HCT116 (cell line): ENCODE results near the gene CXCL13. TPM values are rescaled to one million over a fixed set of nuclear protein-coding genes. Genes with fewer than 3 reads are reported as not detected.

Source experiments
- ATAC-seq: fragments of 200-7000 bp; cut with Tn5 transposase; 2 replicates; pipeline ENCODE4 v1.9.1; 2020; ENCODE audit warnings: mild to moderate bottlenecking, moderate library complexity
- BruUV-seq: library from RNA; stranded (reverse); fragments of 400-500 nt; replicated peaks from 2 replicates; lab custom pipeline; 2021; lab: Mats Ljungman, UMichigan
- CTCF ChIA-PET: fragments of 300-600 bp; sonication (Branson Sonifier 250); formaldehyde crosslinking; loops from one replicate; lab custom pipeline; 2021; ENCODE audit warnings: antibody characterized with exemption; lab: Charles Lee
- POLR2A ChIA-PET: fragments of 300-600, 350-600 bp; sonication (Branson Sonifier 250); formaldehyde crosslinking; loops from one replicate; lab custom pipeline; 2021; ENCODE audit warnings: antibody characterized with exemption; lab: Charles Lee
- RAD21 ChIA-PET, 2 experiments: fragments of 300-600 bp; sonication (Branson Sonifier 250); formaldehyde crosslinking; loops; one replicate each; lab custom pipeline; 2023; ENCODE audit warnings: low total read pairs in 2 of 2; ENCODE audit not compliant: uncharacterized antibody in 2 of 2, unreplicated experiment in 2 of 2, low non-redundant PET in 1 of 2; lab: Charles Lee
- DNase-seq: peaks from one replicate; pipeline ENCODE4 v3.0.0-alpha.2; 2010; ENCODE audit warnings: low read depth, low spot score
- H2AFZ ChIP-seq: fragments of 200-600 bp; shearing (Covaris generic), sonication (generic); 2 replicates; pipeline ENCODE4 v1.6.1; 2017; ENCODE audit warnings: low read depth, mixed run types, mixed read lengths, antibody characterized with exemption, low read length; ENCODE audit not compliant: poor library complexity, severe bottlenecking
- H3K27ac ChIP-seq: 2 replicates; pipeline ENCODE4 v1.5.1; 2012; ENCODE audit warnings: low read depth, low read length
- H3K27me3 ChIP-seq: fragments of 200-600 bp; sonication (generic); 2 replicates; pipeline ENCODE4 v1.6.1; 2016; ENCODE audit warnings: mixed run types, low read length, mixed read lengths; ENCODE audit not compliant: insufficient read depth
- H3K36me3 ChIP-seq, 2 experiments: fragments of 200-500 bp in 1 of 2; fragments of 200-600 bp in 1 of 2; sonication (Bioruptor generic) in 1 of 2; sonication (generic) in 1 of 2; 2 replicates each; pipeline versions ENCODE4 v1.5.1 to v1.6.1; 2014 to 2016; ENCODE audit warnings: low read length in 2 of 2, inconsistent platforms in 1 of 2, mixed read lengths in 1 of 2, mixed run types in 1 of 2; ENCODE audit not compliant: insufficient read depth in 2 of 2, control insufficient read depth in 1 of 2
- H3K4me1 ChIP-seq, 2 experiments: fragments of 200-600 bp in 1 of 2; sonication (generic) in 1 of 2; 2 replicates each; pipeline versions ENCODE4 v1.5.1 to v1.6.1; 2012 to 2017; ENCODE audit warnings: low read length in 2 of 2, inconsistent platforms in 1 of 2, mild to moderate bottlenecking in 1 of 2, mixed read lengths in 1 of 2, mixed run types in 1 of 2, moderate library complexity in 1 of 2; ENCODE audit not compliant: insufficient read depth in 2 of 2, control insufficient read depth in 1 of 2
- H3K4me2 ChIP-seq: fragments of 200-600 bp; sonication (generic); 2 replicates; pipeline ENCODE4 v1.6.1; 2017; ENCODE audit warnings: mixed run types, low read length, mixed read lengths
- H3K4me3 ChIP-seq, 2 experiments: fragments of 200-600 bp in 1 of 2; sonication (generic) in 1 of 2; replicated peaks in 1 of 2; 2 replicates each; pipeline ENCODE4 v1.5.1; 2011 to 2016; ENCODE audit warnings: low read length in 2 of 2, control low read depth in 1 of 2, low read depth in 1 of 2, mild to moderate bottlenecking in 1 of 2, mixed read lengths in 1 of 2, mixed run types in 1 of 2
- H3K79me2 ChIP-seq: fragments of 200-600 bp; sonication (generic); 2 replicates; pipeline ENCODE4 v1.6.1; 2017; ENCODE audit warnings: mild to moderate bottlenecking, mixed run types, low read length, moderate library complexity, mixed read lengths; ENCODE audit not compliant: insufficient read depth
- H3K9ac ChIP-seq: fragments of 200-600 bp; sonication (generic); 2 replicates; pipeline ENCODE4 v1.6.1; 2016; ENCODE audit warnings: low read length, mixed read lengths
- H3K9me2 ChIP-seq: fragments of 200-600 bp; sonication (generic), shearing (Covaris generic); 2 replicates; pipeline ENCODE4 v1.6.1; 2017; ENCODE audit warnings: mixed run types, mild to moderate bottlenecking, moderate library complexity; ENCODE audit not compliant: insufficient read depth
- H3K9me3 ChIP-seq, 2 experiments: fragments of 200-500 bp in 1 of 2; fragments of 200-600 bp in 1 of 2; sonication (Bioruptor generic) in 1 of 2; sonication (generic) in 1 of 2; 2 replicates each; pipeline ENCODE4 v1.6.1; 2014 to 2017; ENCODE audit warnings: low read length in 2 of 2, mixed read lengths in 2 of 2, inconsistent platforms in 1 of 2, low read depth in 1 of 2, mild to moderate bottlenecking in 1 of 2, mixed run types in 1 of 2, moderate library complexity in 1 of 2; ENCODE audit not compliant: control insufficient read depth in 1 of 2, insufficient read depth in 1 of 2
- H4K20me1 ChIP-seq: fragments of 200-600 bp; sonication (generic), shearing (Covaris generic); 2 replicates; pipeline ENCODE4 v1.6.1; 2017; ENCODE audit warnings: mixed run types, mild to moderate bottlenecking, moderate library complexity; ENCODE audit not compliant: insufficient read depth
- ATF3 ChIP-seq: IDR thresholded peaks from 2 replicates; pipeline ENCODE4 v1.6.1; 2012
- CBX3 ChIP-seq: IDR thresholded peaks from 2 replicates; pipeline ENCODE4 v1.6.1; 2012; ENCODE audit warnings: low read depth
- CEBPB ChIP-seq: IDR thresholded peaks from 2 replicates; pipeline ENCODE4 v1.6.1; 2012; ENCODE audit warnings: low read depth
- ELF1 ChIP-seq: IDR thresholded peaks from 2 replicates; pipeline ENCODE4 v1.6.1; 2012; ENCODE audit warnings: low read depth, borderline replicate concordance
- EZH2 ChIP-seq: fragments of 200-600 bp; sonication (generic); IDR thresholded peaks from 2 replicates; pipeline ENCODE4 v1.6.1; 2017; ENCODE audit warnings: antibody characterized with exemption, mixed run types
- EZH2phosphoT487 ChIP-seq: fragments of 200-600 bp; IDR thresholded peaks from 2 replicates; pipeline ENCODE4 v1.6.1; 2018; ENCODE audit warnings: antibody characterized with exemption, borderline replicate concordance
- JUND ChIP-seq: IDR thresholded peaks from 2 replicates; pipeline ENCODE4 v1.6.1; 2012
- POLR2A ChIP-seq: IDR thresholded peaks from 2 replicates; pipeline ENCODE4 v1.7.0; 2011; ENCODE audit warnings: borderline replicate concordance; ENCODE audit not compliant: insufficient read depth, insufficient read length; ENCODE audit errors: extremely low read depth
- RAD21 ChIP-seq: IDR thresholded peaks from 2 replicates; pipeline ENCODE4 v1.6.1; 2012; ENCODE audit warnings: low read depth, mild to moderate bottlenecking
- REST ChIP-seq: IDR thresholded peaks from 2 replicates; pipeline ENCODE4 v1.6.1; 2012; ENCODE audit warnings: low read depth
- SIN3A ChIP-seq: IDR thresholded peaks from 2 replicates; pipeline ENCODE4 v1.6.1; 2012; ENCODE audit warnings: low read depth
- SP1 ChIP-seq: IDR thresholded peaks from 2 replicates; pipeline ENCODE4 v1.6.1; 2012; ENCODE audit warnings: low read depth
- SRF ChIP-seq: IDR thresholded peaks from 2 replicates; pipeline ENCODE4 v1.6.1; 2012; ENCODE audit warnings: low read depth
- TCF7L2 ChIP-seq: IDR thresholded peaks from 2 replicates; pipeline ENCODE4 v1.7.0; 2011; ENCODE audit warnings: borderline replicate concordance, inconsistent platforms; ENCODE audit not compliant: insufficient read depth, insufficient read length; ENCODE audit errors: extremely low read depth
- YY1 ChIP-seq: IDR thresholded peaks from 2 replicates; pipeline ENCODE4 v1.6.1; 2011; ENCODE audit warnings: low read length, low read depth, moderate library complexity, mild to moderate bottlenecking; ENCODE audit not compliant: insufficient replicate concordance; ENCODE audit errors: extremely low read depth
- ZBTB33 ChIP-seq: IDR thresholded peaks from 2 replicates; pipeline ENCODE4 v1.6.1; 2011; ENCODE audit warnings: mild to moderate bottlenecking, low read length, moderate library complexity; ENCODE audit not compliant: insufficient replicate concordance; ENCODE audit errors: extremely low read depth
- ZFX ChIP-seq: fragments of 450-650 bp; IDR thresholded peaks from 2 replicates; pipeline ENCODE4 v1.6.1; 2017
- ZNF274 ChIP-seq: fragments of 200-500 bp; sonication (Bioruptor generic); IDR thresholded peaks from 2 replicates; pipeline ENCODE4 v1.6.1; 2014; ENCODE audit warnings: mild to moderate bottlenecking, low read depth, low read length, inconsistent platforms
- intact Hi-C: fragments of 100-400 bp; cut with micrococcal nuclease; formaldehyde crosslinking; loops from 2 replicates; pipeline ENCODE4 v1.10.0; 2022
- total RNA-seq: library from RNA; stranded (reverse); gene quantifications from one replicate; pipeline ENCODE4 v1.2.1, GENCODE V29; 2021; ENCODE audit not compliant: unreplicated experiment

CXCL13 gene
- total RNA-seq, 1 experiment from 2014 or later, result not detected

- no peak overlapping the region for H3K27ac ChIP-seq
- no peaks in the 10 kb centered on the region for H3K9me3 ChIP-seq
- H3K36me3 ChIP-seq, result no peaks in the 10 kb centered on the region
- DNase-seq (no peak), ATAC-seq (no peak)
- no peaks in the 10 kb centered on the region for H3K9me2 ChIP-seq
- RAD21 ChIA-PET, result interaction anchor here in 1 of 2 experiments (0.9 kb wide), 1 partner anchor 137 kb away, joined by 6 read pairs; no protein-coding TSS in a partner anchor
- H3K4me3 ChIP-seq, result no peak overlapping the region
- no peak overlapping the region for H3K4me2 ChIP-seq
- CTCF ChIA-PET, result interaction anchor here (0.8 to 2.9 kb wide), 12 partner anchors 8 to 235 kb away, joined by 3 to 36 read pairs (median 6); no protein-coding TSS in a partner anchor
- no peaks in the 10 kb centered on the region for H3K79me2 ChIP-seq
- peaks cover 23% of the 10 kb centered on the region for H3K27me3 ChIP-seq
- no peak overlapping the region for H2AFZ ChIP-seq
- H4K20me1 ChIP-seq, result no peaks in the 10 kb centered on the region
- TF ChIP-seq YY1 (no peak), SIN3A (no peak), SP1 (no peak), TCF7L2 (no peak), POLR2A (no peak), JUND (no peak), EZH2 (no peak), ELF1 (no peak), CBX3 (no peak), ZBTB33 (no peak), ZFX (no peak), SRF (no peak), ATF3 (no peak), REST (no peak), EZH2phosphoT487 (no peak), CEBPB (no peak), RAD21 (no peak), ZNF274 (no peak)
- POLR2A ChIA-PET, result no interaction called here
- BruUV-seq, result no TSS peak
- intact Hi-C loops, result loop anchor here (2.0 kb wide), 1 partner anchor 217 kb away; no protein-coding TSS in a partner anchor
- no peaks in the 10 kb centered on the region for H3K4me1 ChIP-seq
- H3K9ac ChIP-seq, result no peak overlapping the region
Observed at GRCh38 chr4:77601614-77602187, 3.9 kb upstream of the CXCL13 start.
